NB4 (cell line): ENCODE data around the gene GDPGP1.
"Not testable (repeated sequence)": the region's sequence is repeated elsewhere in the genome, so short reads cannot be mapped to it uniquely, and the experiment has no call there.

Experiments used
- POLR2A ChIP-seq: IDR thresholded peaks from 2 replicates; pipeline ENCODE4 v1.6.1; 2011; ENCODE audit warnings: mild to moderate bottlenecking; ENCODE audit not compliant: insufficient read length; ENCODE audit errors: extremely low read depth
- TF ChIP-seq, protein P1 (sequence below): IDR thresholded peaks from one replicate; pipeline ENCODE4 v1.5.1; 2012; ENCODE audit warnings: low read depth, low read length

DNA sequence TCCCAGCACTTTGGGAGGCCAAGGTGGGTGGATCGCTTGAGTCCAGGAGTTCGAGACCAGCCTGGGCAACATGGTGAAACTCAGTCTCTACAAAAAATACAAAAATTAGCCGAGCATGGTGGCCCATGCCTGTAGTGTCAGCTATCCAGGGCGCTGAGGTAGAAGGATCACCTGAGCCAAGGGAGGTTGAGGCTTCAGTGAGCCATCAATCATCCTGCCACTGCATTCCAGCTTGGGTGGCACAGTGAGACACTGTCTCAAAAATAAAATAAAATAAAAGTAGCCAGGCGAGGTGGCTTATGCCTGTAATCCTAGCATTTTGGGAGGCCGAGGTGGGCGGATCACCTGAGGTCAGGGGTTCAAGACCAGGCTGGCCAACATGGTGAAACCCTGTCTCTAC is 45.9 kb upstream of the GDPGP1 start:
- TF ChIP-seq, protein P1, sequence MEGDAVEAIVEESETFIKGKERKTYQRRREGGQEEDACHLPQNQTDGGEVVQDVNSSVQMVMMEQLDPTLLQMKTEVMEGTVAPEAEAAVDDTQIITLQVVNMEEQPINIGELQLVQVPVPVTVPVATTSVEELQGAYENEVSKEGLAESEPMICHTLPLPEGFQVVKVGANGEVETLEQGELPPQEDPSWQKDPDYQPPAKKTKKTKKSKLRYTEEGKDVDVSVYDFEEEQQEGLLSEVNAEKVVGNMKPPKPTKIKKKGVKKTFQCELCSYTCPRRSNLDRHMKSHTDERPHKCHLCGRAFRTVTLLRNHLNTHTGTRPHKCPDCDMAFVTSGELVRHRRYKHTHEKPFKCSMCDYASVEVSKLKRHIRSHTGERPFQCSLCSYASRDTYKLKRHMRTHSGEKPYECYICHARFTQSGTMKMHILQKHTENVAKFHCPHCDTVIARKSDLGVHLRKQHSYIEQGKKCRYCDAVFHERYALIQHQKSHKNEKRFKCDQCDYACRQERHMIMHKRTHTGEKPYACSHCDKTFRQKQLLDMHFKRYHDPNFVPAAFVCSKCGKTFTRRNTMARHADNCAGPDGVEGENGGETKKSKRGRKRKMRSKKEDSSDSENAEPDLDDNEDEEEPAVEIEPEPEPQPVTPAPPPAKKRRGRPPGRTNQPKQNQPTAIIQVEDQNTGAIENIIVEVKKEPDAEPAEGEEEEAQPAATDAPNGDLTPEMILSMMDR: not testable (repeated sequence)
- TF ChIP-seq POLR2A: not testable (repeated sequence)
